ENCODE measurements around the gene C19orf38. TPM values are rescaled to one million over a fixed set of nuclear protein-coding genes. Genes with fewer than 3 reads are reported as not detected.

Gene C19orf38
- total and polyA plus RNA-seq, 12 donors = 0.27 to 4.0 (median 0.64) TPM; not detected in 1

DNA sequence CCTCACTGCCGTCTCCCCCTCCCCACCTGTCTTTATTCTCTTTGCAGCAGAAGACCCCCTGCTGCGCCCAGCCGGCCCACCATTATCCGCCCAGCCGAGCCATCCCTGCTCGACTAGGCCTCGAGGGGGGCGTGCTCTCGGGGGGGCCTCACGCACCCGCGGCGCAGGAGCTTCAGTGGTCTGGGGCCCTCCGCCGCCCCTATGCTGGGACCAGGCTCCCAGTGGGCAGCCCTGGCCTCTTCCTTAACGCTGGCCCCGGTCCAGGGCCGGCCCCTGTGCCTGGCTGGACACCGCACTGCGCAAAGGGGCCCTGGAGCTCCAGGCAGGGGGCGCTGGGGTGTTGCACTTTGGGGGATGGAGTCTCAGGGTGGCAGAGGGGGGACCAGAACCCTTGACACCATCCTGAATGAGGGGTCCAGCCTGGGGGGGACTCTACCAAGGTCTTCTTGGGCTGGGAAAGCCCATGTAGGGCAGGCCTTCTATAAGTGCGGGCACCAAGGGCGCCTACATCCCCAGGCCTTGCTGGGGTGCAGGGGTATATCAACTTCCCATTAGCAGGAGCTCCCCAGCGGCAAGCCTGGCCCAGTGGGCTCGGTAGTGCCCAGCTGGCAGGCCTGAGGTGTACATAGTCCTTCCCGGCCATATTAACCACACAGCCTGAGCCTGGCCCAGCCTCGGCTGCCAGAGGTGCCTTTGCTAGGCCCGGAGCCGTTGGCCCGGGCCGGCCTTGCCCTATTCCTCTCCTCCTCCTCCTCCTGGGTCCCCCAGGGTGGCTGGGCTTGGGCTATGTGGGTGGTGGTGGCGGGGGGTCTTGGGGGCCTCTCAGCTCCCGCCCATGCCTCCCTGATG is 17.1 kb upstream of the C19orf38 start:
- DNase-seq (no peak), ATAC-seq (no peak)
- intact Hi-C loops (cut with DNase I) = no loop called here
- peaks cover 0 to 91% (median 51%) of the 10 kb centered on the region in 9 donors for H3K36me3 ChIP-seq
- no peaks in the 10 kb centered on the region for H3K27me3 ChIP-seq
- TF ChIP-seq CTCF (IDR thresholded peaks at IDR 0.05) = no peak
- 85 to 87% methylated on average over 33 of the region's 33 CpGs for WGBS, 2 donors
- no peak overlapping the region for H3K4me3 ChIP-seq
- no peak overlapping the region for H3K27ac ChIP-seq
- H3K4me1 ChIP-seq = peaks cover 0 to 6% (median 4%) of the 10 kb centered on the region in 9 donors
- H3K9me3 ChIP-seq = no peaks in the 10 kb centered on the region

- Histone ChIP-seq H3K36me3 (peaks cover 0 to 80% (median 43%) of the 10 kb centered on the region in 9 donors), H3K27me3 (no peaks in the 10 kb centered on the region), H3K4me1 (peaks cover 0 to 16% (median 5%) of the 10 kb centered on the region in 9 donors), H3K9me3 (peaks cover 0 to 8% (median 6%) of the 10 kb centered on the region in 11 donors), H3K4me3 (no peak overlapping the region), H3K27ac (no peak overlapping the region)
- WGBS, 2 donors = 74 to 79% methylated on average over 28 of the region's 28 CpGs
- intact Hi-C loops (cut with DNase I) = no loop called here
- ATAC-seq (no peak), DNase-seq (no peak)
- no peak for TF ChIP-seq CTCF (IDR thresholded peaks at IDR 0.05)
Measured at GRCh38 chr19:10831987-10832938, 16.0 kb upstream of the C19orf38 start.

DNA sequence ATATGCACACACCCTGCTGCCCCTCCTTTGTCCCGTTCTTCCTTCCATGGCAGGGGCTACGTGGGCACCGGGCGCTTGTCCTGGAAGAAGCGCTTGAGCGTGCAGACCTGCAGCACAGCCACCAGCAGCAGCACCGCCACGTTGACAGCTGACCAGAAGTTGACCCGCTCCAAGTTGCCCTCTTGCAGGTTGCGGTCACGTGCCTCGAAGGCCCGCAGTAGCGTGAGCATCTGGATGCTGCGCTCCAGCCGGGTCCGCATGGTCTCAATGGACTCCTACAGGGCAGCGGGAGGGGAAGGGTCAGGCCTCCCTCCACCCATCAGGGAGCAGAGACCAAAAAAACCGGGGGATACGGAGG is 15.3 kb upstream of the C19orf38 start:
- WGBS, 2 donors = 80 to 81% methylated on average over 20 of the region's 20 CpGs
- no peak overlapping the region for H3K27ac ChIP-seq
- no peaks in the 10 kb centered on the region for H3K27me3 ChIP-seq
- peaks cover 0 to 16% (median 5%) of the 10 kb centered on the region in 9 donors for H3K4me1 ChIP-seq
- ATAC-seq (no peak), DNase-seq (no peak)
- intact Hi-C loops (cut with DNase I) = no loop called here
- peaks cover 0 to 74% (median 41%) of the 10 kb centered on the region in 9 donors for H3K36me3 ChIP-seq
- no peak overlapping the region for H3K4me3 ChIP-seq
- no peak for TF ChIP-seq CTCF (IDR thresholded peaks at IDR 0.05)
- H3K9me3 ChIP-seq = peaks cover 0 to 9% (median 6%) of the 10 kb centered on the region in 11 donors
